ENCODE data around the gene SKAP2.

DNA sequence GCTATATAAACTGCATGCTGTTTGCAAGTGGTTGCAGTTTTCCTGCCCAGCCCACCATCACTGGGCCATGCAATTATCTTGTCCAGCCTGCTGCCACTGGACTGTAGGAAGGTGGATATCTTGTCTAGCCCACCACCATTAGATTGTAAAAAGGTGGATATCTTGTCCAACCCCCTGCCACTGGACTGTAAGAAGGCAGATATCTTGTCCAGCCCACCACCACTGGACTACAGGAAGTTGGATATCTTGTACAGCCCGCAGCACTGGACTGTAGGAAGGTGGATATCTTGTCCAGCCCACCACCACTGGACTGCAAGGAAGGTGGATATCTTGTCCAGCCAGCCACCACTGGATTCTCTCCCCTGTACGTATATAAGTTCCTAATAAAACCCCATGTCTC, 69.8 kb downstream of the SKAP2 start:
- TF ChIP-seq, protein P1, sequence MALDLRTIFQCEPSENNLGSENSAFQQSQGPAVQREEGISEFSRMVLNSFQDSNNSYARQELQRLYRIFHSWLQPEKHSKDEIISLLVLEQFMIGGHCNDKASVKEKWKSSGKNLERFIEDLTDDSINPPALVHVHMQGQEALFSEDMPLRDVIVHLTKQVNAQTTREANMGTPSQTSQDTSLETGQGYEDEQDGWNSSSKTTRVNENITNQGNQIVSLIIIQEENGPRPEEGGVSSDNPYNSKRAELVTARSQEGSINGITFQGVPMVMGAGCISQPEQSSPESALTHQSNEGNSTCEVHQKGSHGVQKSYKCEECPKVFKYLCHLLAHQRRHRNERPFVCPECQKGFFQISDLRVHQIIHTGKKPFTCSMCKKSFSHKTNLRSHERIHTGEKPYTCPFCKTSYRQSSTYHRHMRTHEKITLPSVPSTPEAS (tag by site-specific recombination; IDR thresholded peaks at IDR 0.05): no peak
- TF ChIP-seq, protein P2, sequence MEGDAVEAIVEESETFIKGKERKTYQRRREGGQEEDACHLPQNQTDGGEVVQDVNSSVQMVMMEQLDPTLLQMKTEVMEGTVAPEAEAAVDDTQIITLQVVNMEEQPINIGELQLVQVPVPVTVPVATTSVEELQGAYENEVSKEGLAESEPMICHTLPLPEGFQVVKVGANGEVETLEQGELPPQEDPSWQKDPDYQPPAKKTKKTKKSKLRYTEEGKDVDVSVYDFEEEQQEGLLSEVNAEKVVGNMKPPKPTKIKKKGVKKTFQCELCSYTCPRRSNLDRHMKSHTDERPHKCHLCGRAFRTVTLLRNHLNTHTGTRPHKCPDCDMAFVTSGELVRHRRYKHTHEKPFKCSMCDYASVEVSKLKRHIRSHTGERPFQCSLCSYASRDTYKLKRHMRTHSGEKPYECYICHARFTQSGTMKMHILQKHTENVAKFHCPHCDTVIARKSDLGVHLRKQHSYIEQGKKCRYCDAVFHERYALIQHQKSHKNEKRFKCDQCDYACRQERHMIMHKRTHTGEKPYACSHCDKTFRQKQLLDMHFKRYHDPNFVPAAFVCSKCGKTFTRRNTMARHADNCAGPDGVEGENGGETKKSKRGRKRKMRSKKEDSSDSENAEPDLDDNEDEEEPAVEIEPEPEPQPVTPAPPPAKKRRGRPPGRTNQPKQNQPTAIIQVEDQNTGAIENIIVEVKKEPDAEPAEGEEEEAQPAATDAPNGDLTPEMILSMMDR (tag by site-specific recombination; IDR thresholded peaks at IDR 0.05): no peak
- TF ChIP-seq ZNF558 (tag by site-specific recombination; IDR thresholded peaks at IDR 0.05) (no peak), ZNF660 (tag by site-specific recombination; IDR thresholded peaks at IDR 0.05) (no peak), GLI4 (tag by site-specific recombination; IDR thresholded peaks at IDR 0.05) (no peak), ZNF341 (tag by site-specific recombination; IDR thresholded peaks at IDR 0.05; ENCODE audit: low read depth) (no peak)
- TF ChIP-seq, protein P3, sequence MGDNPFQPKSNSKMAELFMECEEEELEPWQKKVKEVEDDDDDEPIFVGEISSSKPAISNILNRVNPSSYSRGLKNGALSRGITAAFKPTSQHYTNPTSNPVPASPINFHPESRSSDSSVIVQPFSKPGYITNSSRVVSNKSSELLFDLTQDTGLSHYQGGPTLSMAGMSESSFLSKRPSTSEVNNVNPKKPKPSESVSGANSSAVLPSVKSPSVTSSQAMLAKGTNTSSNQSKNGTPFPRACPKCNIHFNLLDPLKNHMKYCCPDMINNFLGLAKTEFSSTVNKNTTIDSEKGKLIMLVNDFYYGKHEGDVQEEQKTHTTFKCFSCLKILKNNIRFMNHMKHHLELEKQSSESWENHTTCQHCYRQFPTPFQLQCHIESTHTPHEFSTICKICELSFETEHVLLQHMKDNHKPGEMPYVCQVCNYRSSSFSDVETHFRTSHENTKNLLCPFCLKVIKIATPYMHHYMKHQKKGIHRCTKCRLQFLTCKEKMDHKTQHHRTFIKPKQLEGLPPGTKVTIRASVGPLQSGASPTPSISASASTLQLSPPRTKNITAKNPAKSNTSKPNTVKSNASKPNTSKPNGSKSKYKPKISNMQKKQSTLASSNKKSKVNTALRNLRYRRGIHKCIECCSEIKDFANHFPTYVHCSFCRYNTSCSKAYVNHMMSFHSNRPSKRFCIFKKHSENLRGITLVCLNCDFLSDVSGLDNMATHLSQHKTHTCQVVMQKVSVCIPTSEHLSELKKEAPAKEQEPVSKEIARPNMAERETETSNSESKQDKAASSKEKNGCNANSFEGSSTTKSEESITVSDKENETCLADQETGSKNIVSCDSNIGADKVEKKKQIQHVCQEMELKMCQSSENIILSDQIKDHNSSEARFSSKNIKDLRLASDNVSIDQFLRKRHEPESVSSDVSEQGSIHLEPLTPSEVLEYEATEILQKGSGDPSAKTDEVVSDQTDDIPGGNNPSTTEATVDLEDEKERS (tag by site-specific recombination; IDR thresholded peaks at IDR 0.05): no peak
